Gastrocnemius medialis (tissue), 4 donors: ENCODE measurements around the gene PLXNA1. TPM values are rescaled to one million over a fixed set of nuclear protein-coding genes. Genes with fewer than 3 reads are reported as not detected.

ENCODE experiments used
- ATAC-seq, 2 donors: fragments of 150-250 bp; one replicate each; pipeline ENCODE4 v1.9.1; 2016
- DNase-seq, 2 donors: peaks; one replicate each; pipeline ENCODE4 v3.0.0-alpha.2; 2019
- H3K27ac ChIP-seq, 4 donors: fragments of 200-600 bp; sonication (generic); 1 replicate in 1 of 4; 2 replicates in 3 of 4; pipeline ENCODE4 v1.5.1; 2016 to 2018; ENCODE audit warnings: mild to moderate bottlenecking in 2 of 4, moderate library complexity in 1 of 4
- H3K27me3 ChIP-seq, 3 donors: fragments of 200-600 bp; sonication (generic) in 2 of 3; 1 replicate in 1 of 3; 2 replicates in 2 of 3; pipeline versions ENCODE4 v1.5.1 to v1.6.0; 2016 to 2019; ENCODE audit warnings: mild to moderate bottlenecking in 1 of 3, moderate library complexity in 1 of 3
- H3K36me3 ChIP-seq, 2 donors: fragments of 200-600 bp; sonication (generic) in 1 of 2; one replicate each; pipeline ENCODE4 v1.5.1; 2017 to 2018
- H3K4me1 ChIP-seq, 2 donors: fragments of 200-600 bp; sonication (generic) in 1 of 2; one replicate each; pipeline ENCODE4 v1.5.1; 2016 to 2017; ENCODE audit warnings: mild to moderate bottlenecking in 2 of 2
- H3K4me3 ChIP-seq, 4 donors: fragments of 200-600 bp; sonication (generic) in 3 of 4; 1 replicate in 1 of 4; 2 replicates in 3 of 4; pipeline ENCODE4 v1.5.1; 2016 to 2019; ENCODE audit warnings: mild to moderate bottlenecking in 2 of 4
- H3K9me3 ChIP-seq, 3 donors: fragments of 200-600 bp; sonication (generic) in 2 of 3; 1 replicate in 1 of 3; 2 replicates in 2 of 3; pipeline ENCODE4 v1.5.1; 2016 to 2019
- CTCF ChIP-seq, 5 experiments: fragments of 450-650 bp in 3 of 5; fragments of 200-600 bp in 2 of 5; sonication (generic) in 2 of 5; IDR thresholded peaks in 4 of 5; conservative IDR thresholded peaks in 1 of 5; 1 replicate in 4 of 5; 2 replicates in 1 of 5; pipeline ENCODE4 v1.5.1; 2016 to 2019; ENCODE audit warnings: antibody characterized with exemption in 5 of 5, mild to moderate bottlenecking in 3 of 5, moderate library complexity in 3 of 5
- POLR2A ChIP-seq, 2 donors: fragments of 450-650 bp; IDR thresholded peaks; one replicate each; pipeline ENCODE4 v1.6.1; 2017; ENCODE audit warnings: antibody characterized with exemption in 2 of 2, mild to moderate bottlenecking in 2 of 2, moderate library complexity in 2 of 2
- in situ Hi-C, 4 donors: fragments of 200-750 bp; cut with MboI; loops; one replicate each; pipeline versions ENCODE4 v1.15.0 to v1.8.0; 2017; ENCODE audit warnings: low sequenced_read_pairs in 4 of 4
- intact Hi-C: fragments of 100-400 bp; cut with DNase I; formaldehyde crosslinking; loops from one replicate; pipeline ENCODE4 v1.15.1; 2023; ENCODE audit warnings: low total_unique reads
- total RNA-seq, 4 donors: library from RNA; depleted of rRNA; stranded (reverse); fragments of >200 nt; gene quantifications; one replicate each; pipeline versions ENCODE4 v1.1.0 to v1.2.3, GENCODE V29; 2016

The PLXNA1 gene
- 10 to 100 TPM; 12.7 to 27.9 (median 19.5) TPM for total RNA-seq

GRCh38 chr3:126982471-126983175 lies at the start of gene PLXNA1:
TSS of gene PLXNA1 (plus strand) at chr3:126983115. CDS start at chr3:126988594, 5,479 bp downstream.
- H3K9me3 ChIP-seq = no peaks in the 10 kb centered on the region
- intact Hi-C loops = loop anchor here (1.0 to 10.0 kb wide), 6 partner anchors 22 to 562 kb away; no protein-coding TSS in a partner anchor
- H3K4me1 ChIP-seq = peaks cover 3 to 23% of the 10 kb centered on the region in 2 donors
- peak within 1 kb of the TSS; percentile 63 to 72 (median 66) for H3K27ac ChIP-seq
- no peaks in the 10 kb centered on the region for H3K36me3 ChIP-seq
- TF ChIP-seq POLR2A (IDR thresholded peaks at IDR 0.05) (no peak), CTCF (IDR thresholded peaks at IDR 0.05 in 4 of 5, conservative IDR thresholded peaks at IDR 0.05 in 1 of 5) (peak; percentile 74 to 94 (median 87))
- no peaks in the 10 kb centered on the region for H3K27me3 ChIP-seq
- ATAC-seq = peak; percentile 87 to 89
- in situ Hi-C loops = no loop called here
- DNase-seq = peak; percentile 18 to 60
- H3K4me3 ChIP-seq = peak within 1 kb of the TSS; percentile 61 to 75 (median 65)

GRCh38 chr3:126934031-126934531 lies 48.8 kb upstream of the PLXNA1 start:
- no peak for ATAC-seq
- in situ Hi-C loops (no loop called here), intact Hi-C loops (no loop called here)
- no peaks in the 10 kb centered on the region for H3K27me3 ChIP-seq
- DNase-seq = no peak
- no peaks in the 10 kb centered on the region for H3K36me3 ChIP-seq
- TF ChIP-seq POLR2A (IDR thresholded peaks at IDR 0.05) (no peak), CTCF (IDR thresholded peaks at IDR 0.05 in 4 of 5, conservative IDR thresholded peaks at IDR 0.05 in 1 of 5) (no peak)
- no peaks in the 10 kb centered on the region for H3K9me3 ChIP-seq
- peaks cover 6 to 9% of the 10 kb centered on the region in 2 donors for H3K4me1 ChIP-seq
- H3K27ac ChIP-seq = no peak overlapping the region
- no peak overlapping the region for H3K4me3 ChIP-seq

- Histone ChIP-seq H3K36me3 (no peaks in the 10 kb centered on the region), H3K4me1 (peaks cover 6 to 9% of the 10 kb centered on the region in 2 donors), H3K27ac (no peak overlapping the region), H3K4me3 (no peak overlapping the region), H3K27me3 (no peaks in the 10 kb centered on the region), H3K9me3 (no peaks in the 10 kb centered on the region)
- ATAC-seq = no peak
- no peak for DNase-seq
- TF ChIP-seq CTCF (IDR thresholded peaks at IDR 0.05 in 4 of 5, conservative IDR thresholded peaks at IDR 0.05 in 1 of 5) (no peak), POLR2A (IDR thresholded peaks at IDR 0.05) (no peak)
- in situ Hi-C loops (no loop called here), intact Hi-C loops (no loop called here)
Observed at GRCh38 chr3:126934991-126935390, 47.9 kb upstream of the PLXNA1 start.

GRCh38 chr3:126935756-126936509 lies 47.0 kb upstream of the PLXNA1 start:
- Histone ChIP-seq H3K9me3 (no peaks in the 10 kb centered on the region), H3K36me3 (no peaks in the 10 kb centered on the region), H3K4me1 (peaks cover 6 to 9% of the 10 kb centered on the region in 2 donors), H3K27ac (no peak overlapping the region), H3K27me3 (no peaks in the 10 kb centered on the region), H3K4me3 (no peak overlapping the region)
- DNase-seq = no peak
- TF ChIP-seq CTCF (IDR thresholded peaks at IDR 0.05 in 4 of 5, conservative IDR thresholded peaks at IDR 0.05 in 1 of 5) = no peak
- in situ Hi-C loops = no loop called here
- intact Hi-C loops = no loop called here
- ATAC-seq = no peak
